HepG2 (cell line): ENCODE results near the gene ELP5. TPM values are rescaled to one million over a fixed set of nuclear protein-coding genes. Genes with fewer than 3 reads are reported as not detected.

ENCODE experiments used
- ARNTL ChIP-seq: sonication (generic); formaldehyde crosslinking; IDR thresholded peaks from 2 replicates; pipeline ENCODE4 v1.4.0; 2020; ENCODE audit warnings: mild to moderate bottlenecking, missing genetic modification reagents
- JUNB ChIP-seq: sonication (generic); formaldehyde crosslinking; IDR thresholded peaks from 2 replicates; pipeline ENCODE4 v1.8.0; 2022; ENCODE audit warnings: missing genetic modification reagents, mild to moderate bottlenecking, borderline replicate concordance
- JUND ChIP-seq: sonication (generic); formaldehyde crosslinking; IDR thresholded peaks from 2 replicates; pipeline ENCODE4 v1.8.0; 2022; ENCODE audit warnings: mild to moderate bottlenecking, missing genetic modification reagents
- KLF12 ChIP-seq: sonication (generic); formaldehyde crosslinking; IDR thresholded peaks from 2 replicates; pipeline ENCODE4 v1.4.0; 2020; ENCODE audit warnings: missing genetic modification reagents, borderline replicate concordance
- MIXL1 ChIP-seq: IDR thresholded peaks from 2 replicates; pipeline ENCODE4 v1.6.1; 2016
- MTA1 ChIP-seq: sonication (generic); formaldehyde crosslinking; IDR thresholded peaks from 2 replicates; pipeline ENCODE4 v1.4.0; 2020; ENCODE audit warnings: missing genetic modification reagents, mild to moderate bottlenecking, borderline replicate concordance
- NFE2 ChIP-seq: sonication (generic); formaldehyde crosslinking; IDR thresholded peaks from 2 replicates; pipeline ENCODE4 v1.4.0; 2020; ENCODE audit warnings: missing genetic modification reagents
- NKX3-1 ChIP-seq: sonication (generic); formaldehyde crosslinking; IDR thresholded peaks from 2 replicates; pipeline ENCODE4 v1.5.0; 2020; ENCODE audit warnings: missing genetic modification reagents
- NR2C2 ChIP-seq: sonication (generic); formaldehyde crosslinking; IDR thresholded peaks from 2 replicates; pipeline ENCODE4 v1.4.0; 2020; ENCODE audit warnings: missing genetic modification reagents, mild to moderate bottlenecking, moderate library complexity, borderline replicate concordance
- PTBP1 ChIP-seq: fragments of 200-400 bp; formaldehyde crosslinking; IDR thresholded peaks from 2 replicates; pipeline ENCODE4 v1.6.1; 2018; ENCODE audit warnings: low read length, low read depth; ENCODE audit not compliant: poor library complexity, severe bottlenecking
- SKI ChIP-seq: fragments of 450-650 bp; IDR thresholded peaks from one replicate; pipeline ENCODE4 v1.6.1; 2018; ENCODE audit warnings: mild to moderate bottlenecking; ENCODE audit not compliant: partially characterized antibody
- TAF15 ChIP-seq: fragments of 200-400 bp; formaldehyde crosslinking; IDR thresholded peaks from one replicate; pipeline ENCODE4 v1.6.1; 2018; ENCODE audit warnings: mild to moderate bottlenecking, low read depth, low read length; ENCODE audit not compliant: poor library complexity, severe bottlenecking
- U2AF1 ChIP-seq: fragments of 200-400 bp; formaldehyde crosslinking; optimal IDR thresholded peaks from 2 replicates; pipeline ENCODE3; 2017; ENCODE audit warnings: mild to moderate bottlenecking, low read depth, low read length
- ZNF296 ChIP-seq: sonication (generic); formaldehyde crosslinking; conservative IDR thresholded peaks from 2 replicates; pipeline ENCODE4 v1.5.0; 2020; ENCODE audit warnings: mild to moderate bottlenecking, missing genetic modification reagents
- ZNF772 ChIP-seq: sonication (generic); formaldehyde crosslinking; IDR thresholded peaks from 2 replicates; pipeline ENCODE4 v1.5.0; 2020; ENCODE audit warnings: mild to moderate bottlenecking, missing genetic modification reagents
- ZSCAN29 ChIP-seq: sonication (generic); formaldehyde crosslinking; conservative IDR thresholded peaks from 2 replicates; pipeline ENCODE4 v1.4.0; 2020; ENCODE audit warnings: mild to moderate bottlenecking, missing genetic modification reagents
- polyA plus RNA-seq, 8 experiments: library from polyadenylated mRNA; depleted of rRNA in 3 of 8; stranded (reverse) in 7 of 8; unstranded in 1 of 8; fragments of >200 nt; fragmentation: Illumina TruSeq in 4 of 8; extraction: Trizol in 4 of 8; gene quantifications; 2 replicates each; pipeline versions ENCODE4 v1.2.1 to v1.2.3, GENCODE V29; 2011 to 2016; ENCODE audit warnings: low read depth in 4 of 8, missing spikeins in 1 of 8, mixed read lengths in 1 of 8; ENCODE audit not compliant: insufficient read depth in 1 of 8
- total RNA-seq, 5 experiments: library from RNA; depleted of rRNA; stranded (reverse); fragments of >200 nt; fragmentation: Illumina TruSeq; extraction: Trizol; gene quantifications; 2 replicates each; pipeline ENCODE4 v1.2.3, GENCODE V29; 2016; ENCODE audit warnings: low read depth in 1 of 5
- TF ChIP-seq, protein P1 (sequence below): sonication (generic); formaldehyde crosslinking; IDR thresholded peaks from 2 replicates; pipeline ENCODE4 v1.4.0; 2020; ENCODE audit warnings: low read depth, mild to moderate bottlenecking, missing genetic modification reagents
- TF ChIP-seq, protein P2 (sequence below): sonication (generic); formaldehyde crosslinking; IDR thresholded peaks from 2 replicates; pipeline ENCODE4 v1.4.0; 2020; ENCODE audit warnings: missing genetic modification reagents, borderline replicate concordance
- TF ChIP-seq, protein P3 (sequence below): sonication (generic); formaldehyde crosslinking; IDR thresholded peaks from 2 replicates; pipeline ENCODE4 v1.8.1; 2023; ENCODE audit warnings: mild to moderate bottlenecking, missing genetic modification reagents
- TF ChIP-seq, protein P4 (sequence below): sonication (generic); formaldehyde crosslinking; IDR thresholded peaks from 2 replicates; pipeline ENCODE4 v1.5.0; 2020; ENCODE audit warnings: missing genetic modification reagents
- TF ChIP-seq, protein P5 (sequence below): sonication (generic); formaldehyde crosslinking; IDR thresholded peaks from 2 replicates; pipeline ENCODE4 v1.9.0; 2021; ENCODE audit warnings: missing genetic modification reagents, mild to moderate bottlenecking, borderline replicate concordance
- TF ChIP-seq, protein P6 (sequence below): IDR thresholded peaks from 2 replicates; pipeline ENCODE4 v1.6.1; 2018; ENCODE audit warnings: missing genetic modification reagents

ELP5 gene
- total and polyA plus RNA-seq, 2 of the 13 experiments (the other 11 are each of a cell fraction or from before 2014, with no cell fraction given) = 67.6 to 69.8 TPM

DNA sequence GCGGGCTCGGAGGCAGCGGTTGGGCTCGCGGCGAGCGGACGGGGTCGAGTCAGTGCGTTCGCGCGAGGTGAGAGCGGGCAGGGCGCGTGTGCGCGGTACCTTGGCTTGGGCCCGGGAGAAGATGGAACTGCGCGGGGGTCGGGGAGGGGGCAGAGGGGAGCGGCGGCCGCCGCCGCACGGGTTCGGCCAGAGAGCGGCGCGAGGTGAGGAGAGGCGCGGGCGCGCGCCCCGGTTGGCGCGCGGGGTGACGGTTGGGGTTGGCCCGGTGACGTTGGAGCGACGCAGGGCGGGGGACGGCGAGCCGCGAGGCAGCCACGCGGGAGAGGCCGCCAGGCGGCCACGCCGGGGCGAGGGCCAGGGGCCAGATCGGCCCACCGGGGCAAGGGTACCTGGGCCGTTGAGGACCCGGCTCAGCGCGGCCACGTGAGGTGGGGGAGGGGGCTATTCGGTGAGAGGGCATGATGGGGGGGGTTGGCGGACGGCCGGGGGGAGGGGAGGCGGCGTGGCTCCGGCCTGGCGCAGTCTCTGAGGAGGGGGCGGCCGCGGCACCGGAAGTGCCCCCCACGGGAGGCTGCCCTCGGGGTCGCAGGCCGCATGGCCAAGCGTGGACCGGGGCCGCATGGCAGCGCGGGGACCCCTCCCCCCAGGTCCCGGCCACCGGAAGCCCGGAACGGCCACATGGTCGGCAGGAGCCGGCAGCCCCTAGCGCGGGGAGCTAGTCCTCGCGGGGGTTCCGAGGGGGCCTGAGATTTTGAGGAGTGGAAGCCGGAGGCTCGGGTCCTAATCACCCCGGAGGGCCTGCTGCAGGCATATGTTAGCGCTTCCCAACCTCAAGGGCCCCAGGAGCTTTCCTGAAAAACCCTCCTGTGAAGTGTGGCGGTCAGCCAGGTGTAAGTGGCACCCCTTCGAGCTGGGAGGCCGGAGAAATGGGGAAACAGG, 55.9 kb downstream of the ELP5 start (continued):
- TF ChIP-seq, protein P1, sequence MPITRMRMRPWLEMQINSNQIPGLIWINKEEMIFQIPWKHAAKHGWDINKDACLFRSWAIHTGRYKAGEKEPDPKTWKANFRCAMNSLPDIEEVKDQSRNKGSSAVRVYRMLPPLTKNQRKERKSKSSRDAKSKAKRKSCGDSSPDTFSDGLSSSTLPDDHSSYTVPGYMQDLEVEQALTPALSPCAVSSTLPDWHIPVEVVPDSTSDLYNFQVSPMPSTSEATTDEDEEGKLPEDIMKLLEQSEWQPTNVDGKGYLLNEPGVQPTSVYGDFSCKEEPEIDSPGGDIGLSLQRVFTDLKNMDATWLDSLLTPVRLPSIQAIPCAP (CRISPR knock-in tag) = no peak
- TF ChIP-seq NR2C2 (no peak), MIXL1 (CRISPR knock-in tag) (no peak), ZNF296 (CRISPR knock-in tag) (0 out of 2 replicates have a peak, but pooled peaks have one; percentile 27), NFE2 (CRISPR knock-in tag) (no peak), JUNB (CRISPR knock-in tag) (no peak), KLF12 (CRISPR knock-in tag) (no peak), PTBP1 (no peak), NKX3-1 (no peak), JUND (no peak), TAF15 (no peak), MTA1 (CRISPR knock-in tag) (0 out of 2 replicates have a peak, but pooled peaks have one; percentile 17), ZSCAN29 (CRISPR knock-in tag) (0 out of 2 replicates have a peak, but pooled peaks have one; percentile 53), SKI (no peak), ARNTL (CRISPR knock-in tag) (no peak; the same call in 1 of the 2 replicates), U2AF1 (no peak), ZNF772 (no peak; the same call in 1 of the 2 replicates)
- TF ChIP-seq, protein P2, sequence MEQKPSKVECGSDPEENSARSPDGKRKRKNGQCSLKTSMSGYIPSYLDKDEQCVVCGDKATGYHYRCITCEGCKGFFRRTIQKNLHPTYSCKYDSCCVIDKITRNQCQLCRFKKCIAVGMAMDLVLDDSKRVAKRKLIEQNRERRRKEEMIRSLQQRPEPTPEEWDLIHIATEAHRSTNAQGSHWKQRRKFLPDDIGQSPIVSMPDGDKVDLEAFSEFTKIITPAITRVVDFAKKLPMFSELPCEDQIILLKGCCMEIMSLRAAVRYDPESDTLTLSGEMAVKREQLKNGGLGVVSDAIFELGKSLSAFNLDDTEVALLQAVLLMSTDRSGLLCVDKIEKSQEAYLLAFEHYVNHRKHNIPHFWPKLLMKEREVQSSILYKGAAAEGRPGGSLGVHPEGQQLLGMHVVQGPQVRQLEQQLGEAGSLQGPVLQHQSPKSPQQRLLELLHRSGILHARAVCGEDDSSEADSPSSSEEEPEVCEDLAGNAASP = no peak
- TF ChIP-seq, protein P3, sequence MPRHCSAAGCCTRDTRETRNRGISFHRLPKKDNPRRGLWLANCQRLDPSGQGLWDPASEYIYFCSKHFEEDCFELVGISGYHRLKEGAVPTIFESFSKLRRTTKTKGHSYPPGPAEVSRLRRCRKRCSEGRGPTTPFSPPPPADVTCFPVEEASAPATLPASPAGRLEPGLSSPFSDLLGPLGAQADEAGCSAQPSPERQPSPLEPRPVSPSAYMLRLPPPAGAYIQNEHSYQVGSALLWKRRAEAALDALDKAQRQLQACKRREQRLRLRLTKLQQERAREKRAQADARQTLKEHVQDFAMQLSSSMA (CRISPR knock-in tag) = no peak
- TF ChIP-seq, protein P4, sequence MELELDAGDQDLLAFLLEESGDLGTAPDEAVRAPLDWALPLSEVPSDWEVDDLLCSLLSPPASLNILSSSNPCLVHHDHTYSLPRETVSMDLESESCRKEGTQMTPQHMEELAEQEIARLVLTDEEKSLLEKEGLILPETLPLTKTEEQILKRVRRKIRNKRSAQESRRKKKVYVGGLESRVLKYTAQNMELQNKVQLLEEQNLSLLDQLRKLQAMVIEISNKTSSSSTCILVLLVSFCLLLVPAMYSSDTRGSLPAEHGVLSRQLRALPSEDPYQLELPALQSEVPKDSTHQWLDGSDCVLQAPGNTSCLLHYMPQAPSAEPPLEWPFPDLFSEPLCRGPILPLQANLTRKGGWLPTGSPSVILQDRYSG (CRISPR knock-in tag) = no peak
- TF ChIP-seq, protein P5, sequence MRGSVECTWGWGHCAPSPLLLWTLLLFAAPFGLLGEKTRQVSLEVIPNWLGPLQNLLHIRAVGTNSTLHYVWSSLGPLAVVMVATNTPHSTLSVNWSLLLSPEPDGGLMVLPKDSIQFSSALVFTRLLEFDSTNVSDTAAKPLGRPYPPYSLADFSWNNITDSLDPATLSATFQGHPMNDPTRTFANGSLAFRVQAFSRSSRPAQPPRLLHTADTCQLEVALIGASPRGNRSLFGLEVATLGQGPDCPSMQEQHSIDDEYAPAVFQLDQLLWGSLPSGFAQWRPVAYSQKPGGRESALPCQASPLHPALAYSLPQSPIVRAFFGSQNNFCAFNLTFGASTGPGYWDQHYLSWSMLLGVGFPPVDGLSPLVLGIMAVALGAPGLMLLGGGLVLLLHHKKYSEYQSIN (CRISPR knock-in tag) = no peak
- TF ChIP-seq, protein P6, sequence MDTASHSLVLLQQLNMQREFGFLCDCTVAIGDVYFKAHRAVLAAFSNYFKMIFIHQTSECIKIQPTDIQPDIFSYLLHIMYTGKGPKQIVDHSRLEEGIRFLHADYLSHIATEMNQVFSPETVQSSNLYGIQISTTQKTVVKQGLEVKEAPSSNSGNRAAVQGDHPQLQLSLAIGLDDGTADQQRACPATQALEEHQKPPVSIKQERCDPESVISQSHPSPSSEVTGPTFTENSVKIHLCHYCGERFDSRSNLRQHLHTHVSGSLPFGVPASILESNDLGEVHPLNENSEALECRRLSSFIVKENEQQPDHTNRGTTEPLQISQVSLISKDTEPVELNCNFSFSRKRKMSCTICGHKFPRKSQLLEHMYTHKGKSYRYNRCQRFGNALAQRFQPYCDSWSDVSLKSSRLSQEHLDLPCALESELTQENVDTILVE (CRISPR knock-in tag) = no peak; the same call in 1 of the 2 replicates
